Ovary (tissue), 3 donors: ENCODE results near the gene WWC1.

ENCODE experiments used
- CTCF ChIP-seq, 3 donors: fragments of 450-650 bp in 2 of 3; fragments of 200-600 bp in 1 of 3; IDR thresholded peaks; one replicate each; pipeline versions ENCODE4 v1.5.1 to v1.8.0; 2016 to 2022; ENCODE audit warnings: antibody characterized with exemption in 3 of 3, mild to moderate bottlenecking in 1 of 3
- EP300 ChIP-seq: sonication (generic); formaldehyde crosslinking; IDR thresholded peaks from one replicate; pipeline ENCODE4 v1.6.1; 2017; ENCODE audit warnings: antibody characterized with exemption
- POLR2A ChIP-seq: fragments of 450-650 bp; IDR thresholded peaks from one replicate; pipeline ENCODE4 v1.6.1; 2017; ENCODE audit warnings: antibody characterized with exemption, mild to moderate bottlenecking, moderate library complexity
- donor health status: DM: no; HTN: no; CAD: no.

DNA sequence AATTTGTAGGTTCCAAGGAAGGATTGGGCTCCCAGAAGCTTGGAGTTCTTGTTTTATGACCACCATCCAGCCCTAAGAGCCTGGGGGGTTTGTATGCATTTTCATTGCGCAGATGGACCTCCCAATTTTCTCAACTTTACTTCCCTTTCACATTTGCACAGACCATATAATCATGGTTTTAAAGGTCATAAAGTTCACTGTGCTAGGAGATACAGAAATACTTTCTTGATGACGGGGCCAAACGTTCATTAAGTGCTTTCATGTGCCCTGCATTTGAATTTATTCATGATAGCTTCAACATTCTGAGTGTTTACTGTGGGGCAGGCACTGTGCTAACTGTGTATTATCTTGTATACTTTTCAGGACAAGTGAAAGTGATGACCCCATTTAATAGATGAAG, 51.5 kb downstream of the WWC1 start:
- no peak for TF ChIP-seq CTCF (IDR thresholded peaks at IDR 0.05)
- TF ChIP-seq POLR2A: no peak
- TF ChIP-seq EP300: no peak
